ENCODE measurements around the gene WDR59. TPM values are rescaled to one million over a fixed set of nuclear protein-coding genes. Genes with fewer than 3 reads are reported as not detected.

The WDR59 gene
- total and polyA plus RNA-seq, 2 donors from 2014 or later, result 32.6 to 60.0 TPM

- no peak overlapping the region for H3K4me3 ChIP-seq (ENCODE audit: low read length in 3 of 3)
- no peak overlapping the region for H3K9ac ChIP-seq (ENCODE audit: low read length in 3 of 3)
- intact Hi-C loops (cut with DNase I), result no loop called here
- DNase-seq, result no peak
- no peak overlapping the region for H3K27ac ChIP-seq (ENCODE audit: low read depth in 2 of 2, low read length in 2 of 2)
- H3K36me3 ChIP-seq (ENCODE audit: control insufficient read depth in 2 of 3, insufficient read depth in 3 of 3, low read length in 3 of 3), result no peaks in the 10 kb centered on the region
- H3K9me3 ChIP-seq (ENCODE audit: control insufficient read depth in 2 of 3, insufficient read depth in 1 of 3, low read length in 3 of 3), result no peaks in the 10 kb centered on the region
- no peak for FAIRE-seq
- no peaks in the 10 kb centered on the region for H3K27me3 ChIP-seq (ENCODE audit: control insufficient read depth, insufficient read depth, low read length)
- TF ChIP-seq, protein P1, sequence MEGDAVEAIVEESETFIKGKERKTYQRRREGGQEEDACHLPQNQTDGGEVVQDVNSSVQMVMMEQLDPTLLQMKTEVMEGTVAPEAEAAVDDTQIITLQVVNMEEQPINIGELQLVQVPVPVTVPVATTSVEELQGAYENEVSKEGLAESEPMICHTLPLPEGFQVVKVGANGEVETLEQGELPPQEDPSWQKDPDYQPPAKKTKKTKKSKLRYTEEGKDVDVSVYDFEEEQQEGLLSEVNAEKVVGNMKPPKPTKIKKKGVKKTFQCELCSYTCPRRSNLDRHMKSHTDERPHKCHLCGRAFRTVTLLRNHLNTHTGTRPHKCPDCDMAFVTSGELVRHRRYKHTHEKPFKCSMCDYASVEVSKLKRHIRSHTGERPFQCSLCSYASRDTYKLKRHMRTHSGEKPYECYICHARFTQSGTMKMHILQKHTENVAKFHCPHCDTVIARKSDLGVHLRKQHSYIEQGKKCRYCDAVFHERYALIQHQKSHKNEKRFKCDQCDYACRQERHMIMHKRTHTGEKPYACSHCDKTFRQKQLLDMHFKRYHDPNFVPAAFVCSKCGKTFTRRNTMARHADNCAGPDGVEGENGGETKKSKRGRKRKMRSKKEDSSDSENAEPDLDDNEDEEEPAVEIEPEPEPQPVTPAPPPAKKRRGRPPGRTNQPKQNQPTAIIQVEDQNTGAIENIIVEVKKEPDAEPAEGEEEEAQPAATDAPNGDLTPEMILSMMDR (IDR thresholded peaks at IDR 0.05; ENCODE audit: borderline replicate concordance, extremely low read depth, insufficient read depth), result no peak
- H3K4me1 ChIP-seq (ENCODE audit: control insufficient read depth in 2 of 3, insufficient read depth in 2 of 3, low read depth in 1 of 3, low read length in 3 of 3), result peaks cover 0 to 11% (median 11%) of the 10 kb centered on the region in 3 donors
These were observed 22.5 kb upstream of the WDR59 start for GRCh38 chr16:75007443-75007842.

DNA sequence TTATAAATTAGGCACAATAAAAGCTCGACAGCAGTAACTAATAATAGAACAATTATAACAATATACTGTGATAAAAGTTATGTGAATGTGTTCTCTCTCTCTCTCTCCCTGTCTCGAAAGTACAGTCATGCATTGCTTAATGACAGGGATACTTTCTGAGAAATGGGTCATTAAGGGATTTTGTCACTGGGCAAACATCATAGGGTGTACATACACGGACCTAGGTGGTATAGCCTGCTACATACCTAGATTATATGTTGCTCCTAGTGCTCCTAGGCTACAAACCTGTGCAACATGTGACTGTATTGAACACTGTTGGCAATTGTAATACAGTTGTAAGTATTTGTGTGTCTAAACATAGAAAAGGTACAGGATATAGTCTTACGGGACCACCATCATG is 20.8 kb upstream of the WDR59 start:
- FAIRE-seq, result no peak
- TF ChIP-seq, protein P1 (IDR thresholded peaks at IDR 0.05; ENCODE audit: borderline replicate concordance, extremely low read depth, insufficient read depth), result no peak
- no peak for DNase-seq
- intact Hi-C loops (cut with DNase I), result no loop called here
- Histone ChIP-seq H3K27ac (ENCODE audit: low read depth in 2 of 2, low read length in 2 of 2) (no peak overlapping the region), H3K9me3 (ENCODE audit: control insufficient read depth in 2 of 3, insufficient read depth in 1 of 3, low read length in 3 of 3) (no peaks in the 10 kb centered on the region), H3K27me3 (ENCODE audit: control insufficient read depth, insufficient read depth, low read length) (no peaks in the 10 kb centered on the region), H3K4me1 (ENCODE audit: control insufficient read depth in 2 of 3, insufficient read depth in 2 of 3, low read depth in 1 of 3, low read length in 3 of 3) (peaks cover 0 to 8% (median 0%) of the 10 kb centered on the region in 3 donors), H3K36me3 (ENCODE audit: control insufficient read depth in 2 of 3, insufficient read depth in 3 of 3, low read length in 3 of 3) (no peaks in the 10 kb centered on the region), H3K9ac (ENCODE audit: low read length in 3 of 3) (no peak overlapping the region), H3K4me3 (ENCODE audit: low read length in 3 of 3) (no peak overlapping the region)

DNA sequence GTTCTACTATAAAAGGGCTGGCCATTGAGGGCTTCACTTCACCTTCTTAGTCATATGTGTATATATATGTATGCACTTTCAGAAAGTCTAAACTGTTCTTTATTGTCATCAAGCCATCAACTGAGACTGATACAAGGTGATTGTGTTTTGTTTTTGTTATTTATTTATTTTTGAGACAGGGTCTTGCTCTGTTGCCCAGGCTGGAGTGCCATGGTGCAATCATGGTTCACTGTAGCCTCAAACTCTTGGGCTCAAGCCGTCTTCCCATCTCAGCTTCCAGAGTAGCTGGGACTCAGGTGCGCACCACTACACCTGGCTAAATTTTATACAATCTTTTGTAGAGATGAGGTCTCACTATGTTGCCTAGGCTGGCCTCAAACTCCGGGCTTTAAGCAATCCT is 19.5 kb upstream of the WDR59 start:
- intact Hi-C loops (cut with DNase I), result no loop called here
- peaks cover 0 to 15% (median 0%) of the 10 kb centered on the region in 3 donors for H3K4me1 ChIP-seq (ENCODE audit: control insufficient read depth in 2 of 3, insufficient read depth in 2 of 3, low read depth in 1 of 3, low read length in 3 of 3)
- DNase-seq (no peak), FAIRE-seq (no peak)
- no peaks in the 10 kb centered on the region for H3K9me3 ChIP-seq (ENCODE audit: control insufficient read depth in 2 of 3, insufficient read depth in 1 of 3, low read length in 3 of 3)
- TF ChIP-seq, protein P1 (IDR thresholded peaks at IDR 0.05; ENCODE audit: borderline replicate concordance, extremely low read depth, insufficient read depth), result no peak
- no peak overlapping the region for H3K9ac ChIP-seq (ENCODE audit: low read length in 3 of 3)
- no peaks in the 10 kb centered on the region for H3K27me3 ChIP-seq (ENCODE audit: control insufficient read depth, insufficient read depth, low read length)
- no peak overlapping the region for H3K27ac ChIP-seq (ENCODE audit: low read depth in 2 of 2, low read length in 2 of 2)
- H3K4me3 ChIP-seq (ENCODE audit: low read length in 3 of 3), result no peak overlapping the region
- H3K36me3 ChIP-seq (ENCODE audit: control insufficient read depth in 2 of 3, insufficient read depth in 3 of 3, low read length in 3 of 3), result no peaks in the 10 kb centered on the region

- Histone ChIP-seq H3K36me3 (ENCODE audit: control insufficient read depth in 2 of 3, insufficient read depth in 3 of 3, low read length in 3 of 3) (no peaks in the 10 kb centered on the region), H3K9ac (ENCODE audit: low read length in 3 of 3) (no peak overlapping the region), H3K9me3 (ENCODE audit: control insufficient read depth in 2 of 3, insufficient read depth in 1 of 3, low read length in 3 of 3) (no peaks in the 10 kb centered on the region), H3K27me3 (ENCODE audit: control insufficient read depth, insufficient read depth, low read length) (no peaks in the 10 kb centered on the region), H3K4me3 (ENCODE audit: low read length in 3 of 3) (no peak overlapping the region), H3K4me1 (ENCODE audit: control insufficient read depth in 2 of 3, insufficient read depth in 2 of 3, low read depth in 1 of 3, low read length in 3 of 3) (peaks cover 0 to 15% (median 0%) of the 10 kb centered on the region in 3 donors), H3K27ac (ENCODE audit: low read depth in 2 of 2, low read length in 2 of 2) (no peak overlapping the region)
- FAIRE-seq (no peak), DNase-seq (no peak)
- TF ChIP-seq, protein P1 (IDR thresholded peaks at IDR 0.05; ENCODE audit: borderline replicate concordance, extremely low read depth, insufficient read depth), result no peak
- intact Hi-C loops (cut with DNase I), result no loop called here
These were observed 19.0 kb upstream of the WDR59 start for GRCh38 chr16:75003931-75004330.
